NT2/D1 (cell line): ENCODE measurements around the gene SLC37A4.

ENCODE experiments used
- SUZ12 ChIP-seq: IDR thresholded peaks from 2 replicates; pipeline ENCODE4 v1.6.1; 2011; ENCODE audit not compliant: insufficient read length, insufficient read depth; ENCODE audit errors: extremely low read depth
- YY1 ChIP-seq: IDR thresholded peaks from 2 replicates; pipeline ENCODE4 v1.6.1; 2011; ENCODE audit not compliant: insufficient read length, insufficient read depth
- ZNF274 ChIP-seq: IDR thresholded peaks from 2 replicates; pipeline ENCODE4 v1.6.1; 2011; ENCODE audit warnings: mild to moderate bottlenecking, low read depth, low read length

DNA sequence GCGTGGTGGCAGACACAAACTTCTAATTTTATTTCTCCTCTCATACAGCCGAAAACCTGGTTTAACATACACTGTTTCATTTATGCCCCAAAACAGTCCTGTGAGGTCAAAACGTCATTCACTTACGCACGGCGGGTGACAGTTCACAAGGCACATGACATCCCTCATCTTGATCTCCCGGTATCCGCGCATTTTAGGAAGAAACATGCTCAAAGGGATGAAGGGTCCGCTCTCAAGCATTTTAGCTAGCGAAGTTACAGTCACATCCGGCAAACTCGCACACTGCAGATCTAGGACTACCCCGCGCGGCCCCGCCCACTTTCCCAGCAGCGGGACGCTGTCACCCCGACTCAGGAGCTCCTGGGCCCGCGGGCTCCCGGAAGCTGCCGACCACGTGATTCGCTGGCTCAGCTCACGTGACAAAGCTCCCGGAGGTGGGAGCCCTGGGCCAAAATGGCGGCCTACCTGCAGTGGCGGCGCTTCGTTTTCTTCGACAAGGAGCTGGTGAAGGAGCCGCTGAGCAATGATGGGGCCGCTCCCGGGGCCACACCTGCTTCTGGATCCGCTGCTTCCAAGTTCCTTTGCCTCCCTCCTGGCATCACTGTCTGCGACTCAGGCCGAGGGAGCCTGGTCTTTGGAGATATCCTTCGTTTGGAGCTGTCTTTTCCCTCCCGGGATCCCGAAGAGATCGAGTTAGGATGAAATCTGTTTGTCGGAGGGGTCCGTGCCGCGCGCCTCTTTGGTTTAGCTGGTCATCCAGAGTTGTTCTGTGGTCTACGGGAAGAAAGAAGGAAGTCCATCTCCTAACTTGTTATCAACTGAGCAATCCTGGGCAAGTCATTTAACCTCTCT, 36.9 kb upstream of the SLC37A4 start, which contains the start of gene VPS11:
- TF ChIP-seq YY1 (peak; percentile 84), SUZ12 (no peak), ZNF274 (no peak)
